Neural crest cell (in vitro differentiated cells): ENCODE measurements around the gene BRINP2. TPM values are rescaled to one million over a fixed set of nuclear protein-coding genes. Genes with fewer than 3 reads are reported as not detected.
A peak's percentile ranks its signal among the peaks of the same experiment; 100 is the strongest.

Experiments used
- DNase-seq: peaks from one replicate; pipeline ENCODE4 v3.0.0; 2021; ENCODE audit warnings: low read depth, mixed read lengths, low spot score
- H3K27ac Mint-ChIP-seq: one replicate; pipeline ENCODE4 v1.8.0; 2021; ENCODE audit warnings: mild to moderate bottlenecking, mixed read lengths; ENCODE audit not compliant: unreplicated experiment
- H3K27me3 Mint-ChIP-seq: 2 replicates; pipeline ENCODE4 v1.8.0; 2021; ENCODE audit warnings: low read depth, mild to moderate bottlenecking, mixed read lengths
- H3K36me3 Mint-ChIP-seq: 2 replicates; pipeline ENCODE4 v1.8.0; 2021; ENCODE audit warnings: low read depth, mild to moderate bottlenecking, mixed read lengths
- H3K4me1 Mint-ChIP-seq: 2 replicates; pipeline ENCODE4 v1.8.0; 2021; ENCODE audit warnings: mixed read lengths
- H3K4me3 Mint-ChIP-seq: one replicate; pipeline ENCODE4 v1.8.0; 2021; ENCODE audit warnings: mild to moderate bottlenecking, mixed read lengths
- H3K9me3 Mint-ChIP-seq: 2 replicates; pipeline ENCODE4 v1.8.0; 2021; ENCODE audit warnings: mixed read lengths
- total RNA-seq: library from RNA; stranded (reverse); gene quantifications from 2 replicates; pipeline ENCODE4 v1.2.1, GENCODE V29; 2021
- TF ChIP-seq, protein P1 (sequence below): fragments of 200-600 bp; sonication (generic); conservative IDR thresholded peaks from 2 replicates; pipeline ENCODE4 v1.5.0; 2021; ENCODE audit warnings: antibody characterized with exemption, mild to moderate bottlenecking

BRINP2 gene
- total RNA-seq, 1 donor from 2014 or later = 1.4 TPM

DNA sequence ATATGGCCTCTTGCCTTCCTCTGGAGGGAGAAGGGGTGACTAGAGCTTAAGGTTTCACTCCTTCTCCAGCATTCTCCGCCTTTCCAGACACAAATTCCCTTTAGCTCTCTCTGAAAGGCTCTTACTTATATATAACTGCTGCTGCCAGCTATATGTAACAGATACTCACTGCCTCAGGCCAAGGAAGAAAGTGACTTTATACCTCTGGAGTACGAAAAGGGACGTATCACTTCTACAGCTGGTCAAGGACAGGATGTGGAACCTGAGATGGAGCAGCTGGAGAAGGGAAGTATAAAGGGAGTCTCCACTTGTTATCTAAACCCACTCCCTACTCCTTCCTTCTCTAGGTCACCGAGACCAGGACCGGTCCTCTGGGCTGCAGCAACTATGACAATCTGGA lies 102.4 kb downstream of the BRINP2 start:
- Mint-ChIP-seq H3K27ac (no peak overlapping the region), H3K27me3 (no peaks in the 10 kb centered on the region), H3K9me3 (peaks cover 3% of the 10 kb centered on the region), H3K4me1 (peaks cover 9% of the 10 kb centered on the region), H3K4me3 (no peak overlapping the region), H3K36me3 (no peaks in the 10 kb centered on the region)
- TF ChIP-seq, protein P1, sequence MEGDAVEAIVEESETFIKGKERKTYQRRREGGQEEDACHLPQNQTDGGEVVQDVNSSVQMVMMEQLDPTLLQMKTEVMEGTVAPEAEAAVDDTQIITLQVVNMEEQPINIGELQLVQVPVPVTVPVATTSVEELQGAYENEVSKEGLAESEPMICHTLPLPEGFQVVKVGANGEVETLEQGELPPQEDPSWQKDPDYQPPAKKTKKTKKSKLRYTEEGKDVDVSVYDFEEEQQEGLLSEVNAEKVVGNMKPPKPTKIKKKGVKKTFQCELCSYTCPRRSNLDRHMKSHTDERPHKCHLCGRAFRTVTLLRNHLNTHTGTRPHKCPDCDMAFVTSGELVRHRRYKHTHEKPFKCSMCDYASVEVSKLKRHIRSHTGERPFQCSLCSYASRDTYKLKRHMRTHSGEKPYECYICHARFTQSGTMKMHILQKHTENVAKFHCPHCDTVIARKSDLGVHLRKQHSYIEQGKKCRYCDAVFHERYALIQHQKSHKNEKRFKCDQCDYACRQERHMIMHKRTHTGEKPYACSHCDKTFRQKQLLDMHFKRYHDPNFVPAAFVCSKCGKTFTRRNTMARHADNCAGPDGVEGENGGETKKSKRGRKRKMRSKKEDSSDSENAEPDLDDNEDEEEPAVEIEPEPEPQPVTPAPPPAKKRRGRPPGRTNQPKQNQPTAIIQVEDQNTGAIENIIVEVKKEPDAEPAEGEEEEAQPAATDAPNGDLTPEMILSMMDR = no peak
- DNase-seq = no peak

DNA sequence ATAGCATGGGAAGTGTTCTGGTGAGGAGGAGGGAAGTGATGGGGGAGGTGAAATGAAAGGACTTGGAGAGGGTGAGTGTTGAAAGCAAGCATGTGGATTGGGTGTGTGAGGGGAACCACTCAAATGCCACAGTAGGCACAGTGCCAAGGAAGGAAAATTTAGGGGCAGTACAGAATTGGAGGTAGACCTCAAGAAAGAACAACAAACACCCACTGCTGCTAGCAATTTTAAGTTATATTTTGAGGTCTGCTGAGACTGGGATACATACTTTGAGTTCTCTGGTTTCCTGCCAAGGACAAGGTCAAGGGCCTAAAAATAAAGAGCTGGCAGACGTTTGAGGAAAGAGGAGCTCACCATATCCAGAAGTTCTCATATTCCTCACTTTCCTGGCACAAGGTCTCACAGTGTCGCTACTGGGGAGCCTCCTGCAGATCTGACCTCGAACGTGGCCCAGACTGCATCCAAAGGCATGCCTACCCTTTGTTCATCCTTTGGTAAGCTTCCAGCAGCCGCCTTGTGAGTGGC lies 104.0 kb downstream of the BRINP2 start:
- Mint-ChIP-seq H3K9me3 (peaks cover 3% of the 10 kb centered on the region), H3K4me3 (no peak overlapping the region), H3K36me3 (no peaks in the 10 kb centered on the region), H3K27ac (no peak overlapping the region), H3K4me1 (peaks cover 9% of the 10 kb centered on the region), H3K27me3 (no peaks in the 10 kb centered on the region)
- no peak for DNase-seq
- TF ChIP-seq, protein P1 = no peak

DNA sequence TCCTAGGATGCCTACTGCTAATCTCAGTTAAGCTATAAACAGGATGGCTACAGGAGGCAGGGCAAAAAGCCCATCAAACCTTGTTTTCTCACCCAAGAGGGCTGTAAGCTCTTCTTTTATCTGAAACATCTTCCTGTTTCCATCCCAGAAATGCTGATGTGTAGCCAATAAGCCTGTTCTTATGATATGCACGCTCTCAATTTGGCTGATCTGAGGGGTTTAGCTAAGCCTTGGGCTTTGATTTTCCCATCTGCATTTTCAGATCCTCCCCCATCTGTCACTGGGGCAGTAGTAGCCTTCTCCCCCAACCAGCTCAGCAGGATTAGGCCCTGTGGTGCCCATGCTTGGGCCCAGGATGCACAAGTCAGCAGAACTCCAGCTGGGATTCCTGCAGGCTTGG lies 105.0 kb downstream of the BRINP2 start:
- TF ChIP-seq, protein P1 = no peak
- Mint-ChIP-seq H3K9me3 (peaks cover 3% of the 10 kb centered on the region), H3K36me3 (no peaks in the 10 kb centered on the region), H3K27ac (no peak overlapping the region), H3K27me3 (no peaks in the 10 kb centered on the region), H3K4me3 (no peak overlapping the region), H3K4me1 (peaks cover 6% of the 10 kb centered on the region)
- DNase-seq = no peak

DNA sequence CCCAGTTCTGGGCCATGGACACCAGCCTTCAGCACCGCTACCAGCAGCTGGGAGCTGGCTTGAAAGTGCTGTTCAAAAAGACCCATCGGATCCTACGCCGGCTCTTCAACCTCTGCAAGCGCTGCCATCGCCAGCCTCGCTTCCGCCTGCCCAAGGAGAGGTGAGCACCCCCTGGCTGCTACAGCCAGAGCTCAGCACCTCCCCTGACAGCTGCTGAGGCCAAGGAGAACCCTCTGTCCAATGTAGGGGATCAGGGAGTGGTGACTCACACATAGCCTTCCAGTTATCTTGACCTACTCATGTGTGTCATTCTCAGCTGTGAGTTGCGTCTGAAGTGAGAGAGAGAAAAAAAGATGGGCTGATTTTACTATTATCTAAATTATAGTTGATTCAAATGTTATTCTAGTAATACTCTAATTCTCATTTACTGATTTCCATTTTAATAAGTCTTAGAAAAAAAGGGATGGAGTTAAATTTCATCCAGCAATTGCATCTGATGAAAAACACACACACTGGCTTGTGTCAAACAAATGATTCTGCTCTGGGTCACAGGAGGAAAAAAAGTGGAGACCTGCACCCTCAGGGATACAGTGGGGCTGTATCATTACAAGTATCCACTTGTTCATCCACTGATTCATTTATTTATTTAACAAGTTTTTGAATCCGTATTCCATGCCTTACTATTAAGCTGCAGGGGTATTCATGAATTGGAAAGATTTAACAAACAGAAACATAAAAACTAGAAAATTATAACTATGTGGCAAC lies 108.0 kb downstream of the BRINP2 start:
- Mint-ChIP-seq H3K4me1 (peaks cover 23% of the 10 kb centered on the region), H3K9me3 (peaks cover under 1% of the 10 kb centered on the region)
- no peak for DNase-seq

DNA sequence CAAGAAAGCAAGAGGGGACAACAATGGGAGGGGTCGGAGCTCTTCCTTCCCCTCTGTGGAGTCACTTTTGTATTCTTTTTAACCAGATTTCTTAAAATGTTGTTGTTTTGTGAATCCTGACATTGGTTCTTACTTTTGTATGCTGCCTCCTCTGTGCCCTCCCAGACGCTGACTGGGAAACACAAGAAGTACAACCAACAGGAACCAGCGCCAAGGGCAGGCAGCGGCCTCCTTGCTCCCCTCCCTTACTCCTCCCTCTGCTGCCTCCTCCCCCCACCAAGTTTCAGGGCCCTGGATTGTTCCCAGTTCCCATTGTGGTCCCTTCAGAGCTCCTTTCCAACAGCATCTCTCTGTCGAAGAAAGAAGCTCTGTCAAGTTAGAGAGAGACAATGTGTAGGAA lies 111.1 kb downstream of the BRINP2 start:
- H3K27me3 Mint-ChIP-seq = no peaks in the 10 kb centered on the region

More for the DNA sequence above, 108.0 kb downstream of the BRINP2 start:
- H3K27ac Mint-ChIP-seq = no peak overlapping the region
- no peaks in the 10 kb centered on the region for H3K27me3 Mint-ChIP-seq
- no peak overlapping the region for H3K4me3 Mint-ChIP-seq
- TF ChIP-seq, protein P1 = no peak
- no peaks in the 10 kb centered on the region for H3K36me3 Mint-ChIP-seq

More for the DNA sequence above, 111.1 kb downstream of the BRINP2 start:
- no peak overlapping the region for H3K4me3 Mint-ChIP-seq
- DNase-seq = peak; percentile 21
- H3K27ac Mint-ChIP-seq = no peak overlapping the region
- H3K4me1 Mint-ChIP-seq = peaks cover 23% of the 10 kb centered on the region
- TF ChIP-seq, protein P1 = no peak
- H3K9me3 Mint-ChIP-seq = no peaks in the 10 kb centered on the region
- no peaks in the 10 kb centered on the region for H3K36me3 Mint-ChIP-seq
